Panc1 (cell line): Measurements from ENCODE around the gene SCP2. TPM values are rescaled to one million over a fixed set of nuclear protein-coding genes. Genes with fewer than 3 reads are reported as not detected.

Source experiments
- ATAC-seq: fragments of 200-7000 bp; cut with Tn5 transposase; 2 replicates; pipeline ENCODE4 v1.9.1; 2020; ENCODE audit warnings: mild to moderate bottlenecking, moderate library complexity
- BruUV-seq: library from RNA; stranded (reverse); fragments of 400-500 nt; replicated peaks from 2 replicates; lab custom pipeline; 2021; lab: Mats Ljungman, UMichigan
- CTCF ChIA-PET: fragments of 300-600 bp; sonication (Branson Sonifier 250); formaldehyde crosslinking; loops from one replicate; lab custom pipeline; 2022; ENCODE audit warnings: antibody characterized with exemption; lab: Charles Lee
- POLR2A ChIA-PET: fragments of 300-600 bp; sonication (Branson Sonifier 250); formaldehyde crosslinking; loops from one replicate; lab custom pipeline; 2022; ENCODE audit warnings: antibody characterized with exemption; lab: Charles Lee
- DNase-seq: peaks from one replicate; pipeline ENCODE4 v3.0.0-alpha.2; 2010; ENCODE audit warnings: low read depth, low spot score
- H3K27ac ChIP-seq: 2 replicates; pipeline ENCODE4 v1.5.1; 2011; ENCODE audit warnings: mild to moderate bottlenecking, low read length, inconsistent platforms
- H3K27me3 ChIP-seq: fragments of 200-500 bp; sonication (Bioruptor generic); 2 replicates; pipeline ENCODE4 v1.6.0; 2014; ENCODE audit warnings: low read length, inconsistent platforms; ENCODE audit not compliant: control insufficient read depth, insufficient read depth
- H3K36me3 ChIP-seq: fragments of 200-500 bp; sonication (Bioruptor generic); 2 replicates; pipeline ENCODE4 v1.5.1; 2014; ENCODE audit warnings: inconsistent platforms, mild to moderate bottlenecking, low read length, moderate library complexity; ENCODE audit not compliant: control insufficient read depth, insufficient read depth
- H3K4me1 ChIP-seq: 2 replicates; pipeline ENCODE4 v1.5.1; 2011; ENCODE audit warnings: inconsistent platforms, mild to moderate bottlenecking, low read length, moderate library complexity; ENCODE audit not compliant: control insufficient read depth, insufficient read depth
- H3K4me3 ChIP-seq, 2 experiments: 2 replicates each; pipeline ENCODE4 v1.5.1; 2011 to 2012; ENCODE audit warnings: low read depth in 2 of 2, low read length in 2 of 2, mild to moderate bottlenecking in 2 of 2, inconsistent platforms in 1 of 2, moderate library complexity in 1 of 2
- H3K9me3 ChIP-seq: fragments of 200-500 bp; sonication (Bioruptor generic); 2 replicates; pipeline ENCODE4 v1.5.1; 2014; ENCODE audit warnings: low read depth, mild to moderate bottlenecking, inconsistent platforms, low read length, moderate library complexity; ENCODE audit not compliant: control insufficient read depth, insufficient read depth
- POLR2AphosphoS5 ChIP-seq: IDR thresholded peaks from 2 replicates; pipeline ENCODE4 v1.6.1; 2012; ENCODE audit warnings: mild to moderate bottlenecking, low read depth, low read length, moderate library complexity
- SIN3A ChIP-seq: IDR thresholded peaks from 2 replicates; pipeline ENCODE4 v1.6.1; 2012; ENCODE audit warnings: low read depth, mild to moderate bottlenecking, low read length, moderate library complexity, borderline replicate concordance; ENCODE audit not compliant: insufficient read depth
- TCF7L2 ChIP-seq: IDR thresholded peaks from 2 replicates; pipeline ENCODE4 v1.6.1; 2011; ENCODE audit warnings: mild to moderate bottlenecking, low read depth, low read length, inconsistent platforms
- in situ Hi-C: cut with HindIII; loops from 2 replicates; pipeline ENCODE4 v1.10.0; 2016; ENCODE audit warnings: low sequenced_read_pairs, low pct_unique_long_range_greater_than_20kb
- intact Hi-C: fragments of 100-400 bp; cut with micrococcal nuclease; formaldehyde crosslinking; loops from one replicate; pipeline ENCODE4 v1.10.0; 2022; ENCODE audit not compliant: unreplicated experiment
- total RNA-seq: library from RNA; stranded (reverse); gene quantifications from one replicate; pipeline ENCODE4 v1.2.1, GENCODE V29; 2021; ENCODE audit not compliant: unreplicated experiment
- TF ChIP-seq, protein P1 (sequence below): fragments of 450-650 bp; IDR thresholded peaks from 2 replicates; pipeline ENCODE4 v1.5.1; 2017; ENCODE audit warnings: mild to moderate bottlenecking
- TF ChIP-seq, protein P2 (sequence below), 2 experiments: IDR thresholded peaks; 2 replicates each; pipeline ENCODE4 v1.6.1; 2011 to 2012; ENCODE audit warnings: low read depth in 2 of 2, control low read depth in 1 of 2, low read length in 1 of 2, mild to moderate bottlenecking in 1 of 2, moderate library complexity in 1 of 2; ENCODE audit not compliant: insufficient read depth in 1 of 2

The SCP2 gene
- total RNA-seq, 1 experiment from 2014 or later: 88.7 TPM

DNA sequence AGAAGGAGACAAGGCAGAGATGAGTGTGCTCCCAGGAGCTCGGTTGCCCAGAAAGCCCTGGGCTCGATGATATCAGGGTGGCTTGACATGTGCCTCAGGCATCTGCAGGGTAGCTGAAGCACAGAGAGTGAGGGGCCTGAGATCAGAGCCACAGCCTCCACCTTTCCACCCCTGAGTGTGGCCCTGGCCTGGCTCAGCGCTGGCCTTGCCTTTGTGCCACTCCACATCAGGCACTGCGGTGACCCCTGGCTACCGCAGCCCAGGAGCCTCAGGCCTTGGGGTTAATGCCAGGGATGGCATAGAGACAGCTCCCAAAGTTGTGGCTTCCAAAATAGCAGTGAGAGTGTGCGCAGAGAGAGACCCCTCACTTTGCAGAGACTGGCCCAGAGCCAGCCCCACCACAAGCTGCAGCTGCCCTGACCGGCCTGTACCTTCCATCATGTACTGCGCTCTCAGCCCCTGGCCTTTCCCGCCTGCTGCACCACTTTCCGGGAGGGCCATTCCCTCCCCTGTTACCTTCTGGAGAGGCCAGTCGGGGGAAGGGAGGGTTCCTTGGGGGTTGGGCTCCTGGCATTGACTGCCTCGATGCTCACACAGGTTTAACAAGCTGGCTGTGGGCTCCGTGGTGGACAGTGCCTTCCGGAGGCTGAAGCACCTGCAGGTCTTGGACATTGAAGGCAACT lies 154.4 kb downstream of the SCP2 start:
- Histone ChIP-seq H3K4me1 (no peaks in the 10 kb centered on the region), H3K36me3 (no peaks in the 10 kb centered on the region), H3K27me3 (no peaks in the 10 kb centered on the region), H3K4me3 (no peak overlapping the region), H3K9me3 (no peaks in the 10 kb centered on the region), H3K27ac (no peak overlapping the region)
- ChIA-PET CTCF (interaction anchor here (0.6 kb wide), 1 partner anchor 39 kb away, joined by 5 read pairs; no protein-coding TSS in a partner anchor), POLR2A (no interaction called here)
- no TSS peak for BruUV-seq
- TF ChIP-seq POLR2AphosphoS5: no peak
- no peak for TF ChIP-seq TCF7L2
- TF ChIP-seq, protein P1, sequence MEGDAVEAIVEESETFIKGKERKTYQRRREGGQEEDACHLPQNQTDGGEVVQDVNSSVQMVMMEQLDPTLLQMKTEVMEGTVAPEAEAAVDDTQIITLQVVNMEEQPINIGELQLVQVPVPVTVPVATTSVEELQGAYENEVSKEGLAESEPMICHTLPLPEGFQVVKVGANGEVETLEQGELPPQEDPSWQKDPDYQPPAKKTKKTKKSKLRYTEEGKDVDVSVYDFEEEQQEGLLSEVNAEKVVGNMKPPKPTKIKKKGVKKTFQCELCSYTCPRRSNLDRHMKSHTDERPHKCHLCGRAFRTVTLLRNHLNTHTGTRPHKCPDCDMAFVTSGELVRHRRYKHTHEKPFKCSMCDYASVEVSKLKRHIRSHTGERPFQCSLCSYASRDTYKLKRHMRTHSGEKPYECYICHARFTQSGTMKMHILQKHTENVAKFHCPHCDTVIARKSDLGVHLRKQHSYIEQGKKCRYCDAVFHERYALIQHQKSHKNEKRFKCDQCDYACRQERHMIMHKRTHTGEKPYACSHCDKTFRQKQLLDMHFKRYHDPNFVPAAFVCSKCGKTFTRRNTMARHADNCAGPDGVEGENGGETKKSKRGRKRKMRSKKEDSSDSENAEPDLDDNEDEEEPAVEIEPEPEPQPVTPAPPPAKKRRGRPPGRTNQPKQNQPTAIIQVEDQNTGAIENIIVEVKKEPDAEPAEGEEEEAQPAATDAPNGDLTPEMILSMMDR: no peak
- TF ChIP-seq, protein P2, sequence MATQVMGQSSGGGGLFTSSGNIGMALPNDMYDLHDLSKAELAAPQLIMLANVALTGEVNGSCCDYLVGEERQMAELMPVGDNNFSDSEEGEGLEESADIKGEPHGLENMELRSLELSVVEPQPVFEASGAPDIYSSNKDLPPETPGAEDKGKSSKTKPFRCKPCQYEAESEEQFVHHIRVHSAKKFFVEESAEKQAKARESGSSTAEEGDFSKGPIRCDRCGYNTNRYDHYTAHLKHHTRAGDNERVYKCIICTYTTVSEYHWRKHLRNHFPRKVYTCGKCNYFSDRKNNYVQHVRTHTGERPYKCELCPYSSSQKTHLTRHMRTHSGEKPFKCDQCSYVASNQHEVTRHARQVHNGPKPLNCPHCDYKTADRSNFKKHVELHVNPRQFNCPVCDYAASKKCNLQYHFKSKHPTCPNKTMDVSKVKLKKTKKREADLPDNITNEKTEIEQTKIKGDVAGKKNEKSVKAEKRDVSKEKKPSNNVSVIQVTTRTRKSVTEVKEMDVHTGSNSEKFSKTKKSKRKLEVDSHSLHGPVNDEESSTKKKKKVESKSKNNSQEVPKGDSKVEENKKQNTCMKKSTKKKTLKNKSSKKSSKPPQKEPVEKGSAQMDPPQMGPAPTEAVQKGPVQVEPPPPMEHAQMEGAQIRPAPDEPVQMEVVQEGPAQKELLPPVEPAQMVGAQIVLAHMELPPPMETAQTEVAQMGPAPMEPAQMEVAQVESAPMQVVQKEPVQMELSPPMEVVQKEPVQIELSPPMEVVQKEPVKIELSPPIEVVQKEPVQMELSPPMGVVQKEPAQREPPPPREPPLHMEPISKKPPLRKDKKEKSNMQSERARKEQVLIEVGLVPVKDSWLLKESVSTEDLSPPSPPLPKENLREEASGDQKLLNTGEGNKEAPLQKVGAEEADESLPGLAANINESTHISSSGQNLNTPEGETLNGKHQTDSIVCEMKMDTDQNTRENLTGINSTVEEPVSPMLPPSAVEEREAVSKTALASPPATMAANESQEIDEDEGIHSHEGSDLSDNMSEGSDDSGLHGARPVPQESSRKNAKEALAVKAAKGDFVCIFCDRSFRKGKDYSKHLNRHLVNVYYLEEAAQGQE (IDR thresholded peaks at IDR 0.05; ENCODE audit: insufficient read depth in 1 of 2, low read depth in 2 of 2, low read length in 1 of 2): no peak
- no peak for TF ChIP-seq SIN3A
- DNase-seq (no peak), ATAC-seq (no peak)
- intact Hi-C loops (no loop called here), in situ Hi-C loops (no loop called here)

DNA sequence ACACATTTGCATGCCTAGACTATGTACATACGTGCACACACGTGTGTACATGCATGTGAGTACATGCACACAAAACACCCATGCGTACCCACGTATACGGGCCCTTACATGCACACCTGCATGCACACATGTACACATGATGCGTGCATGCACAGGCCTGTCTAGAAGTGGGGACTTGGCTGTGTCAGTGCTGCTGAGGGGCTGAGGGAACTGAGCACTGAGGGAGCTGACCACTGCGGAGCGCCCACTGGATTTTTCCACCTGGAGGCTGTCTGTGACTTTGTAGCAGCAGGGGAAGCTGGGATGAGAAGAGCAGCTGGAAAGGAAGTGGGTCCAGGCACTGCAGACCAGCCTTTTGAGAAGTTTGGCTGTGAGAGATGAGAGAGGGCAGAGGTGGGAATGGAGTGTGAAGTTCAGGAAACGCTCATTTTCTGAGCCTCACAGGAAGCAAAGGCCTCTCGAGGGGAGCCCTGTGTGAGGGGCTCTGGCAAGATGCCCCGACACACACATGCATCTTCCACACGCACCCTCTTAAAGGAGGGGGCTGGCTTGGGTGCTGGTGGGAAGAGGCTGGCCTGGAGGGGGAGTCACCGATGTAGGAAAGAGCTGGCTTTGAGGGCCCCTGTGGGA lies 155.9 kb downstream of the SCP2 start:
- H3K9me3 ChIP-seq: no peaks in the 10 kb centered on the region
- intact Hi-C loops (no loop called here), in situ Hi-C loops (no loop called here)
- H3K4me3 ChIP-seq: no peak overlapping the region
- no peaks in the 10 kb centered on the region for H3K27me3 ChIP-seq
- no peaks in the 10 kb centered on the region for H3K36me3 ChIP-seq
- no peaks in the 10 kb centered on the region for H3K4me1 ChIP-seq
- no peak for DNase-seq
- ChIA-PET CTCF (no interaction called here), POLR2A (no interaction called here)
- TF ChIP-seq SIN3A (no peak), TCF7L2 (no peak), POLR2AphosphoS5 (no peak)
- TF ChIP-seq, protein P2 (IDR thresholded peaks at IDR 0.05; ENCODE audit: insufficient read depth in 1 of 2, low read depth in 2 of 2, low read length in 1 of 2): no peak
- TF ChIP-seq, protein P1: no peak
- ATAC-seq: no peak
- no peak overlapping the region for H3K27ac ChIP-seq
- no TSS peak for BruUV-seq
